ENCODE measurements around the gene PBOV1. TPM values are rescaled to one million over a fixed set of nuclear protein-coding genes. Genes with fewer than 3 reads are reported as not detected.

Gene PBOV1
- total RNA-seq, 1 donor = not detected

Other genes with a start within 250 kb of the PBOV1 start
- gene PERP, start 111.1 kb downstream of the PBOV1 start, total RNA-seq = 0.73 TPM
- under 0.01 TPM for gene ARFGEF3, start 56.6 kb downstream of the PBOV1 start, total RNA-seq
- not detected for gene SMIM28, start 159.4 kb upstream of the PBOV1 start, total RNA-seq
- 52.9 TPM for gene HEBP2, start 185.7 kb upstream of the PBOV1 start, total RNA-seq

Measured in mononuclear cell (primary cell).